Superior temporal gyrus (tissue), 1 donor: Measurements from ENCODE around the gene CA12.

Experiments
- DNase-seq: peaks from one replicate; pipeline ENCODE4 v3.0.0-alpha.2; 2016; ENCODE audit errors: extremely low spot score

Gene CA12

DNA sequence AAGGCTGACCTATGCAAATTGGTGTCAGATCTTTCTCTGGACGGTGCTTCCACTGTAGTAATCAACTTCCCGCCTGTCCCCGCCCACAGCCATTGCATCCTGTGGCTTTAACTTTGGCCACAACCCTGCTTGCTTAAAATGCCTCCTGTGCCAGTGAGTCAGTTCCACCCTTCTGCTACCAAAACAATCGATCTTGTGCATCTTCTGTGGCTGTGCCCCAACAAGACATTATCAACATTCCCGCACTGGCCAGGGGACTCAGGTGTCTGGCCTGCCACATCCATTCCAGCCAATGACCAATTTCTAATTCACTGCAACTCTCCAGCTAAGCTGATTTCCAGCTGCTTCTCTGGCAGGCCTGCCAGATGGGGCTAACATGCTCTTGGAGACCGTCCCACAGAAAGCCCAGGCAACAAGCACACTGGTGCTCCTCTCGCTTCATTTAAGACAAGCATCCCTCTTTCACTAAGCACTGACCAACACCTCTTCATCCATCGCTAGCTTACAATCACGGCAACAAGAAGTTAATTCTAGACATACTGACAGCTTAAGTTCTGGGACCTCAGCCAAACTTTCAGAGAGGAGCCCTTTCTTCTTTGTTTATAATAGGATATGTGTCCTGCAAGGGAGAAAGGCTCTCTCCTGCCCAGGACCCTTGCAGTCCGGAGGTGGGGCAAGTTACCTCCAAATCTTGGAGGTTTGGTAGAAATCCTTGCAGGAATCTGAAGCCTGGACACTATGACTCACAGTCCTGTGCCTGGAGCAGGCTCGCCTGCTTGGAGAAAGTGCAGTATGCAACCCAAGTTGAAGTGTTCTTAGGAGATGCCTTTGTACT, 6.7 kb downstream of the CA12 start:
- peak; percentile 70 for DNase-seq

DNA sequence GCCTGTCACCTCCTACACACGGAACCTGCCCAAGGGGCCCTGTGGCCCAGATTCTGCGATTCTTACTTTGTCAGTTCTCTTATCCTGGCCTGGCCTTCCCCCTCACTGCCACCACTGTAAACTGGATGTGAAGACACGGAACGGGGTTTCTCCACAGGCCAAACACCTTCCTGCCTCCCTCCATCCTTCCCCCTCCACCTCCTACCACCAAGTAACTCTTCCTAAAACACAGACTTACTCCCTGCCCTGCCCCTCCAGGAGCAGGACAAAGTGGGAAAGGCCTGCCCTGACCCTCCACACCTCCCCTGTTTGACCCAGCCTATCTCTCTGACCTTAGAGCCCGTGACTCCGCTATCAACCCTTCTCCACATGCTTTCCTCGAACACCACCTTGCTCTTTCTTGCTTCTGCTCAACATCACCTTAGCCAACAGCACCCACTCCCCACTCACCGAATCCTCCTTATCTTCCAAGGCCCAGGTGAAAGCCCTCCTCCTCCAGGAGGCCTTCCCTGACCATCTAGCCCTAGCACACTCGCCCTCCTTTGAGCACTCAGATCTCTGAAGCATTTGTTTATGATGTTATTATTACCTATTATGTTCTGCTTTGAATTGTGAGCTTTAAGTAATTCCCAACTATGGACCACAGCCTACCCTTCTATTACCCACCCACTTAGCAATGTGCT, 7.6 kb downstream of the CA12 start:
- no peak for DNase-seq

DNA sequence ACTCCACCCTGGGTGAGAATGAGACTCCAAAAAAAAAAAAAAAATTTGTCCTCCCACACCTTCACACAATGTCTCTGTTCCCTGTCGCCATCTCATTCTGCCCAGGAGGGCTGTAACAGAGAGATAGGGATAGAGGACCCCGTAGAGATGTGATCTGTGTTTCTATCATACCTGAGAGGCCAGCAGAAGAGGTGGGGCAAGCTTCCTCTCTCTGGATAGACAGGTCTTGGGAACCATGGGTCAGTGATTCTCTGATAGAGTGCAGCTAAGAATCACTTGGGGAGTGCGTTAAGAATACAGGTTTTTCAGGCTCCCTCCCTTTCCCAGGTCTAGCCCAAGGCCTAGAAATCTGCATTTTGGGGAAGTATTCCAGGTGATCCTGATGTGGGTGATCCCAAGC, 8.3 kb downstream of the CA12 start:
- DNase-seq = no peak

DNA sequence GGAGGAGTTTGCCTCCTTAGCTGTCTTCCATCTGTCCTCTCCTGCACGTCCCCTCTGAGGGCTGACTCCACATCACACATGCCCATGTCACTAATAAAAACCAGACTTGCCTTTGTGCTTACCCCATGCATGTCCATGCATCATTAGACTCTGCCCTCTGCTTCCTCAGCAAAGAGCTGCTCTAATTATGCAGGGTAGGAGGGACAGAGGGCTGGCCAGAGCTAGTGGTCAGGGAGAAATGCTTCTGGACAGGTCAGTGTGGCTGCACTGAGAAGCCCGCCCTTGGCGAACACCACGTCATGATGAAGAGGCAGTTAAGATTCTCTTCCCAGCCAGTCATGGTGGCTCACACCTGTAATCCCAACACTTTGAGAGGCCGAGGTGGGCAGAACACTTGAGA, 8.9 kb downstream of the CA12 start:
- no peak for DNase-seq

DNA sequence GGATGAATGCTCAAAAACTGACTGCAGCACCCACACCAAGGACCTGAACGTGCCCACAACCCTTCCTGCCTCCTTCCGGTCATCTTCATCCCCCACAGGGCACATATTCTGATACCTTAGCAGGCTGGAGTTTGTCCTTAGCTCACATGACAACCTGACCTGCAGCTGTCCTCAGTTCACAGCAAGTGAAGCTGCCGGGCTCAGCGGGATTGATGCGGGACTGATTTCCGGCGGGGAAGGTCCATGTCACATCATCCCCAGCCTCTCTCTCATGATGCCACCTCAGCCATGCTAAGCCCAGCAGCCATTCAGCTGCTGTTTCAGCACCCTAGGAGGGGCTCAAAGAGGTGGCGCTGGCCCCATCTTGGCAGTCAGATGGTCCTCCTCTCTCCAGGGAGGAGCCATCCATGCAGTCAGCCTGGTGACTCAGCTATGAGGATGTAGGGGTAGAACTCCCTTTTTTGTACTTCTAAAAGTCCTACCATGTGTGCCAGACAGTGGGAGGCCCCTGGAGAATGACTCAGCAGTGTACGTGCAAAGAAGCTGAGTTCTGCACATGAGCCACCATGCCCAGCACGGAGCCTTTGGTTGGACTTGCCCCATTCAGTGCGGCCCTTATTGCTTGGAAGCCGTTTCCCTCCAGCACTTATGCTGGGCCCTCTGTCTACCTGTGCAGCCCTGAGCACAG, 9.5 kb downstream of the CA12 start:
- DNase-seq = peak; percentile 58

DNA sequence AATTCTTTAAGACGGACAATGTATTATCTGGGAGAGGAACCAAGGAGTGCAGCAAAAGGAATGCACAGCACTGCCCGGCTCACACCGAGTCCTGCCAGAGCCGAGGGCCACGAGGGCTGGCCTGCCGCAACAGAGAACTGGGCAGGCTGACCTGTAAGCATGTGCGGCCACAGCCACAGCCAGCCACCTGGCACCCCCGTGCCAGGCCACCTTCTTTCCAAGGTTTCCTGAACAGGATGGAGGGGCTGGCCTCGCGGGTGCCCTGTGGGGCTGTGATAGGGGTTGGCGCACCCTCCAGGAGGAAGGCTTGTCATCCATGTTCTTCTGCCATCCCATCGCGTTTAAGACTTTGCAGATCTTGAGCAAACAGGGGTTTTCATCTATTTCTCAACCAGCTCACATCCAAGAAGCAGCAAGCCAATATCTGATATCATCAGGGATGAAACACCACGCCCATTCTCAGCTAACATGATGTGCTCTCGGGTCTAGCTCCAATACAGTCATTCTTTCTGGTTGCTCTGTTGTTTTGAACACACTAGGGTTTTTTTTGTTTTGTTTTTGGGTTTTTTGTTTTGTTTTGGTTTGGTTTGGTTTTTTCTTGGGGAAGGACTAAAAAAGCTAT, 10.2 kb downstream of the CA12 start:
- no peak for DNase-seq

DNA sequence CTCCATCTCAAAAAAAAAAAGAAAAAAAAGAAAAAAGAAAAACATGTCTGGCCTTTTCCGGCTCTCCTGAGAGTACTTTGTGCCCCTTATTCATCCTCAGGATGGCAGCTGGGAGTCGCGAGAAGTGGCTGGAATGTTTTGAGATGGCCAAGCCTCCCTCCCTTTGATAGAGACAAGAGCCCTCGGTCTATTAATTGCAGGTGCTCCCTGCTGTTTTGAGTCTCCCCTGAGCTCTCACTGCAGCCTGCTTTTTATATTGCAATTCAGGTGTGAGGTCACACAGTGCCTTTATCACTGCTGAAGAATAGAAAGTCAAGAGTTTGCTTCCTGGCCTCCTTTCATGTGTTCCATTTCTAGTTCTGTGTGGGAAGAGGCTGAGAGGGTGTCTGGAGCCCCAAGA, 10.9 kb downstream of the CA12 start:
- DNase-seq = no peak

DNA sequence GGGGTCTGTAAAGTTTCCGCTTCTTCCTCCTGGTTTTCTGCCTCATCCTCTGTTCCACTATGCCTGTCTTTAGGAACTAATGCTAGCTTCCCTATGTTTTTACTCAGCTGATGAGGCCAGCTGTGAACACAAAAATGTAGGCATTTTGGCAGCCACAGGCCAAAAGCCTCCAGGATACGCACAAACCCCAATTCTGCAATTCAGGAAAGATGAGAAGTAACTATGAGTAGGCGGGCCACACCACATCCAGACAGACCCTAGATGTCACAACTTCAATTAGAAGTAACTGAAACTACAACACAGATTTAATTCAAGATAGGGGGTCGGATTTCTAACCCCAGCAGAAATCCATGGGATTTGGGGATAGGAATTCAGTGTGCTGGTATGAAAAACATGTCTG, 11.9 kb downstream of the CA12 start:
- DNase-seq = no peak

DNA sequence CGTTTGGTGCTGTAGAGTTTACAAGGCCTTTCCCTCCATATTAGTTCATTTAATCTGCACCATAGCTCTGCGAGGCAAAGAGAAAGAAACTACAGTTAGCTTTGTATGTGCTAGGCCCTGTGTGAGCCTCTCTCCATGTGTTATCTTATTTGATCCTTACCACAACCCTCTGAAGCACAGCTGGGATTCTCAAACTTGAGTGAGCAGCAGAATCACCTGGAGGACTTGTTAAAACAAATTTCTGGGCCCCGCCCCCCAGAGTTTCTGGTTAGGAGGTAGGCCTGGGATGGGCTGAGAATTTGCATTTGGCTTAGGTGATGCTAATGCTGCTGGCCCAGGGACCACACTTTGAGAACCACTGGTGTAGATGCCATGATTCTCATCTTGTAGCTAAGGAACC, 12.3 kb downstream of the CA12 start:
- no peak for DNase-seq

DNA sequence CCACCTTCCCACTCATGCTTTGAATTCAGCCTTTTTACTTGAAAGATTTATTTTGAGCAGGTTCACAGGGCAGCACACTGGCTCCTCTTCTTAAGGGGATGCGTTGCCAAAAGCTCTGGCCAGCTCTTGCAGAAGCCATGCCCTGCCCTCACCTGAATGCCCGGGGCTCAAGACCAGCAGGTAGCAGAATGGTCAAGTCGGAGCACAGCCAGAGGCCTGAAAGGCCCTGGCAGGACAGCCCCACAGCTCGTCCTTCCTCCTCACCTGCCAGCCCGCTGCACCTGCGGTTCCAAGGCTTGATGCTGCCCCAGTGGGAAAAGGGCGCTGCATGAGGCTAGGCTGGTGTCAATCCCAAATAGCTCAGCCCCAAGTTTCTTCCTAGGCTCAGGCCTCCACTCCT, 13.1 kb downstream of the CA12 start:
- DNase-seq = no peak

DNA sequence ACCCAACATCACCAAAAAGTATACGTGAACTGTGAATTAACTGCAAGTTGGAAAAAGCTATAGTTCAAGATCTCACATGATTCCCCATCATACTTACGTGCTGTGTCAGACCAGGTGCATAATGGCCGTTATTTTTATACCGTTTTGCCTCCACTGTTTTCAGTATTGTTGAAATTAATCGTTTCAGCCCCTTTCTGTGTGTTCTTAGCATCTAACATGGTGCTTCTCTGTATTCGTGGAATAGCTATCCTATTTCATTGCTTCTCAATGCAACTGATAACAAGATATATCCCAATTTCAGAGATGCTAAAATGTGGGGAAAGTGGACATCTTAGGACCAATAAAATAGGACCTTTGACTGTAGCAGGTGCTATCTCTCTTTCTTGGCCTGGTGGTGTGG, 13.7 kb downstream of the CA12 start:
- DNase-seq = no peak

DNA sequence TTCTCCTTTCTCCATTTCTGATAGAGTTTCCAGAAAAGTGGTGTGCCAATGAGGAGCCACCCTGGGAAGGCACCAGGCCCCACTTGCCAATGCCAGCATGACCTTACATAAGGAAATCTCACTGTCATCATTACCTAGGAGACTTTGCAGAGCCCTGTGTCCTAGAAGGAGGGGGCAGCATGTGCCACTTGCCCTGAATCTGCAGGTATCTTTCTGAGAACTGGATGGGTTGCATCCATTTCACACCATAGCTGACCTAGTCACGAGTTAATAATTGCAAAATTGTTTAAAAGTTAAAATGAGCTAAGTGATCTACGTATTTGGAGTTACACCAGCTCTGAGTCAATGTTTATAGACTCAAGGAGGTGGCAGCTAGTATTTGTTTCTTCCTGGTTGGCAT, 14.3 kb downstream of the CA12 start:
- no peak for DNase-seq

DNA sequence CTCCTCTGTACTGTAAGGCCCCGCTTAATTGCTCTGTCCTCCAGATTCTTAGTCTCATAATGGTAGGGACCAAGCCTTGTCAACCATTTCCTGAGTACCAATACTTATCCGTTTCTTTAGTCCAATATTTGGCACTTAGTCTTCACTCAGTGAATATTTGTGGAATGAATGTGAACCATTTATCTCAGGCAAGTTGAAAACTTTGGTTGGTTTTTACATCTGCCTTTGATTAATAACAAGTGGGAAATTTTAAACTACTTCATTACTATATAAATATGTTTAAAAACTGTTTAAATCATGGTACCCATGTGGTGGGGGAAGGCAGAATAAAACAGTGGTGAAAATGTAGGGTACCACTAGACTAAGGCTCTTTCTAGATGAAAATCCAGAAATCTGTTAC, 15.2 kb downstream of the CA12 start:
- no peak for DNase-seq

DNA sequence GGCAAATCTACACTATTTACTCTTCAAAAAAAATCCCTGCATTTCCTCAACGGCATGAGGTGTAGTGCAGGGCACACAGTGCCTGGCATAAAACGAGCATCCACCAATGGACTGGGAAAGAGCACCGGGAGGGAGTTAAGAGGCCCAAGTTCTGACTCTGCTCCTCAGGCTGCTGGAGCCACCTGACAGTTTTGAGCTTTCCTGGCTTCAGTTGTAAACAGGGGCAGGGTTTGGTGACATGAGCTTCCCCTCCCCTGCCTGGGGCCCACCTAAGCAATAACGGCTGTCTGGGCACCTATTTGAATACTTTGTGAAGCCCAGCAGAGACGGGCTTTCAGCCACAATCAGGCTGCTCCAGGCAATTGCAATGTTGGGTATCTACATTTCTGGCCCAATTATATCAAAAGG, 16.4 kb downstream of the CA12 start:
- DNase-seq = no peak

DNA sequence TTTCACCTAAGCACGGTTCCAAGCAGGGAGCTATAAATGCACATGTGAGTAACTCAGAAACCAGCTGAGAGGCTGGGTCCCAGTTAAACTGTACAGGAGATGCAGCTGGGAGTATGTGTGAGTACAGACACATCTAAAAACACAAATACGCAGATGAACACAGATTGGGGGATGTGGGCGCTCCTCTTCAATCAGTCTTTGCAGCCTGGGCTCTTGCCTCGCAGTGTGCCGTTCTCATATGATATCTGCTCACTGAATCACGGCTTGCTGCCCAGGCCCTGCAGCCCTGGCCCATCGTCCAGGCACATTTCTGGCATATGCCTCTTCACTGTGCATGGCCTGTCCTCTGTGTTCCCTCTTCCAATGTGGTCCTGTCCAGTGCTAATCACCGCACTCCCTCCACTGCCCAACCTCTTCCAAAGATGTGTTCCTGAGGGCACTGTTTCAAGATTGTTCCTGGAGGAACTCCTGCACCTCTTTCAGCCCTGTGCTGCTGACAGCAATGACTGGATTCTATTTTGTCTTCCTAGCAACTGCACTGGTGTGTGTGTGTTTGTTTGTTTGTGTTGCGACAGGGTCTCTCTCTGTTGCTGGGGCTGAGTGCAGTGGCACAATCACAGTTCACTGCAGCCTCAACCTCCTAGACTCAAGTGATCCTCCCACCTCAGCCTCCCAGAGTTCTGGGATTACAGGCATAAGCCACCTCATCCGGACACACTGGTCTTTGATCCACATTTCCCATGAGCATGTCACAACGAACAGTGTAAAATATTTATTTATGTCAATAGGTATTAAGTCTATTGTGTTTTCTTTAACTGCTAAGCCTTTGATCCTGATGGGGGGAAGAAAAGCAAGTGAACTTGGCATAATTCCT, 17.0 kb downstream of the CA12 start:
- no peak for DNase-seq

DNA sequence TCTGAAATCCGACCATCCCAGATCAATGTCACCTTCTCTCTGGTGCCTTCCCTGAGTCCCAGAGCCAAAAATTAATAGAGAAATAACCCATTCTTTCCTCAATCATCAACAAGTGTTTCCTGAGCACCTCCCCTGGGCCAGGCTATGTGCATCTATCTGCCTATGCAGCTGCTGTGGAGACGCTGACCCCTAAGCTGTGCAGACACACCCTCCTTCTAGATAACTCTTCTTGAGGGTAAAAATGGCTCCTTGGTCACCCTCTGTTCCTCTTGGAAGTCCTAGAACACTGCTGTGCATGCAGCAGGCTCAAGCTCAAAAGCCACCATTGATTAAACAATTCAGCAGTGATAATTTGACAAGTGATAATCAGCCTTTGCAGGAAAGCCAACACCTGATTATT, 18.4 kb downstream of the CA12 start:
- DNase-seq = no peak

DNA sequence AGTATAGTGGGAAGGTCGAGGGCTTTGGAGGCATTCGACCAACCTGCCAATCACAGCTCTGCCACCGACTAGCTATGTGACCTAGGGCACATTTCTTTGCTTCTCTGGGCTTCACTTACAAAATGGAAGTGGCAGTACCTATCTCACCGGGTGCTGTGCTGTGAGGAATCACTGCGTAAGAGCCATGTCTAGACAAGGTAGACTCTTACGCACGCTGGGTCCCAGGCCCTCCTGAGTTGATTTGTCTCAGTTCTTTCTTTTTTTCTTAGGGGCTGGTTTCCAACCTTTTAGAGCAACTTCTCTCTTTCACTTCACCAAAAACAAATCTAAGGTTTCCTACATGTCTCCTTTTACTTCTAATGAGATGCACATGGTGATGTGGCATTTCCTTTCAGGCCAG, 18.8 kb downstream of the CA12 start:
- no peak for DNase-seq

DNA sequence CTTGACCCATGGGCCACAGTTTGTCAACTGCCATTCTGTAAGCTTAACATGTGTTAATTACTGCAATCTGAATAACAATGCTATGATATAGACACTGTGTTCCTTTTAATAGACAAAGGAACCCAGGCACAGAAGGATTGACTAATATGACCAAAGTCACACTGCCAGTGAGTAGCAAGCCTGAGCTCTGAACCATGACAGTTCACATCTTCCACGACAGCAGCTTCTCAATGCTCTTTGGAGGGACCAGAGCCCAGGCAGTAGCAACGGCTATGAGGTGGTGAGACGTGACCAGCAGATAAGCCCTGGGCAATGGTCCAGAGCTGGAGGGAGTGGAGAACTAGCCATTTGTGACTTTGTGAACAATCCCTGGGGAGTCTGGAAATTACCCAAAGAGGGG, 19.4 kb downstream of the CA12 start:
- DNase-seq = no peak

DNA sequence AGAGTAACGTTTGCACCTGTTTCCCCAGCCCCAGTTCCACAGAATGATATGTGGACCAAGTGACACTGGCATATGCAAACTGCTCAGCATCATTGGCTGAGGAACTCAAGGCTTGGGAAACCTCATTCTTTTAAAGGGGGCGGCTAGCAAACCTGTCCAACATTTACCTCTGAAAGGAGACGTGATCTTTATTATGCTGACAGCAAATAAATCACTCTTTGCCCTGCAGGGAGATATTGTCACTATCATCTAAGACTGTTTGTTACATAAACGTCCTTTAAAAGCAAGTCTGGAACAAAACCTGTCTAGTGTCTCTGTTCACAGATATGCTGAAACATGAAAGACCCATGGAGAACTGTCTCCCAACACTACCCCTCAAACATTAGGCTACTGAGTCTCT, 21.5 kb downstream of the CA12 start:
- DNase-seq = no peak

DNA sequence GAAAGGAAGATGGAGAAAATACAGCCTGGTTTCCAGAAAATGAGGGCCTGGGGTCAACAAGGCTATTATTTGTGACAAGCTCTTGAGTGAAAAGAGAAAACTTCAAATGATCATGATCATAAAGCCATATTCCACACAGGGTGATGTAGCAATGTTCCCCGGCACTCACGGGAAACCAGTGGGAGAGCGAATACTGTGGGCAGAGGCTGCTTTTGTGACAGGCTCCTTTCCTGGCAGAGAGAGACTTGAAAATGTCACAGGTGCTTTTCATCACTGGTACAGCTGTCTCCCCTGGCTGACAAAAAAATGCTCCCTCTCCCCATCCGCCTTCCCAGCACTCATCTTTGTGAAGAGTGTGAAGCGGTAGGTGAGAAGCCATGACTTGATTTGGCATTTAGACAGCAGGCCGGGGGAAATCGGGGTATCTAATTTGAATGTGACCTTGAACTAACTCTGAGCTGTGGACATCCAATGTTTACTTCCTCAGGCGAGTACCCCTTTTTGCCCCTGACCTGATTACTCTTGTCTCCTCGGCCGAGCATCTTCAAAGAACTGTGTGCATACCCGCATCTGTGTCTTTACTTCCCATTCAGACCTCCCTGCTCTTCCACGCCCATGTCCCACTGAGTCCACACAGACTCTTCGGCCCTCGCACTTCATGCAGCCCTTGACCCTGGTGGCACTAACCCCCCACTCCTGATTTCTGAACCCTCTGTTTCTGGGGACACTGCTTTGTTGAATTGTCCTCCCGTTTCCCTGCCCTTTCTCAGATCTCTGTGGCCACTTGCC, 23.2 kb downstream of the CA12 start:
- DNase-seq = no peak

DNA sequence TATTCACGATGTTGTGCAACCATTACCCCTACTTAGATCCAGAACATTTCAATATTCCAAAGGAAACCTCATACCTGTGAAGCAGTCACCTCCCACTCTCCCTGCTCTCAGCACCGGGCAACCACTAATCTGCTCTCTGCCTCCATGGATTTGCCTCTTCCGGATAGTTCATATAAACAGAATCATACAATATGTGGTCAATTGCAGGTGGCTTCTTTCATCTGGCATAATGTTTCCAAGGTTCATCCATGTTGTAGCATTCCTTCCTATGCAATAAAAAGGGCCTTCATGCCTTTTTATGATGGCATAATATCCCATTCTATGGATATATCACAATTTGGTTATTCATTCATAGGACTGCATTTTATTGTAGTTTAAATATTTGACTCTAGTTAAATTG, 23.9 kb downstream of the CA12 start:
- no peak for DNase-seq
